ENCODE measurements around the gene SLIRP. TPM values are rescaled to one million over a fixed set of nuclear protein-coding genes. Genes with fewer than 3 reads are reported as not detected.

The SLIRP gene
- polyA plus RNA-seq, 1 of the 3 experiments (the other 2 are of a cell fraction): 306 TPM

DNA sequence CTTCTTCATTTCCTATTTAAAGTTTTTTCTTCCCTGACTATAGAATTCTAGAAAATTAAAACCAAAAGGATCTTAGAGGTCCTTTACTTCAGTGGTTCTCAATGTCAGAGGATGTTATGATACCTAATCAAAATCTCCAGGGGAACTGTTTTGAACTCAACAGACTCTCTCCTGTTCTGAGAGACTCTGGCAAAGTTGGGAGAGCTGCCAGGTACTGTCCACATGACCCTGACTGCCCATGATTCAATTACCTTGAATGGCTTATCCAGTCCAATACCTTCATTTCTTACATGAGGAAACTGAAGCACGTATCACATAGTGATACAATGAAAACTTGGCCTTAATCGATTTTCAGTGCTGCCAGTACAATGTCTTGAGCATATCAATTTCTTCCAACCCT, 16.6 kb upstream of the SLIRP start (continued):
- no peak for TF ChIP-seq NRF1 (IDR thresholded peaks at IDR 0.05; ENCODE audit: low read depth, low read length)

DNA sequence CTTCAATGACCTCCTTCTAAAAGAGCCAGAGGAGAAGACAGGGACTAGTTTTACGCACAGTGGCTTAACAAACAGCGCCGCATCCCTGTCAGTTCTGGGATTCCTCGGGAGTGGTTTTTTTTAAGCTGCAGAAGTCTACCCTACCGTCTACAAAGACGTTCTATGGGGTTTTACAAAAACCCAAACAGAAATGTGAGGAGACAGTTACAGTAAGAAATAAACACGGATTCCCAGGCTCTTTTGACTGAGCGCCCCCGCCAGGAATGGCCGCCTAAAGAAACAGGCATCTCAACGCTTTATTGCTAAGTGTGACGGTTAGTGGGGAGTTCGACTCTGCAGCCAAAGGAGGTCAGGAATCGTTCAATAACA, 564 bp upstream of the SLIRP start:
- H3K4me2 ChIP-seq: peak overlapping the region; percentile 95
- peak overlapping the region; percentile 86 to 96 for H3K4me3 ChIP-seq (ENCODE audit: low read depth in 2 of 2, low read length in 1 of 2)
- no peaks in the 10 kb centered on the region for H3K9me2 ChIP-seq
- H3F3A ChIP-seq (replicated peaks; ENCODE audit: insufficient read depth): peaks cover 8% of the 10 kb centered on the region
- H3K27ac ChIP-seq (ENCODE audit: low read depth in 2 of 2, low read length in 1 of 2): peak overlapping the region; percentile 58 to 62
- H3K4me1 ChIP-seq (ENCODE audit: control insufficient read depth in 1 of 2, insufficient read depth in 2 of 2, low read depth in 1 of 2, low read length in 1 of 2): peaks cover 17 to 19% of the 10 kb centered on the region in 2 experiments; a peak in 3 of 4 replicates
- H2AFZ ChIP-seq (ENCODE audit: low read depth): peak overlapping the region; percentile 97
- peak; percentile 49 for DNase-seq
- TF ChIP-seq RAD21 (IDR thresholded peaks at IDR 0.05; ENCODE audit: low read length): peak; percentile 41
- TF ChIP-seq, protein P1, sequence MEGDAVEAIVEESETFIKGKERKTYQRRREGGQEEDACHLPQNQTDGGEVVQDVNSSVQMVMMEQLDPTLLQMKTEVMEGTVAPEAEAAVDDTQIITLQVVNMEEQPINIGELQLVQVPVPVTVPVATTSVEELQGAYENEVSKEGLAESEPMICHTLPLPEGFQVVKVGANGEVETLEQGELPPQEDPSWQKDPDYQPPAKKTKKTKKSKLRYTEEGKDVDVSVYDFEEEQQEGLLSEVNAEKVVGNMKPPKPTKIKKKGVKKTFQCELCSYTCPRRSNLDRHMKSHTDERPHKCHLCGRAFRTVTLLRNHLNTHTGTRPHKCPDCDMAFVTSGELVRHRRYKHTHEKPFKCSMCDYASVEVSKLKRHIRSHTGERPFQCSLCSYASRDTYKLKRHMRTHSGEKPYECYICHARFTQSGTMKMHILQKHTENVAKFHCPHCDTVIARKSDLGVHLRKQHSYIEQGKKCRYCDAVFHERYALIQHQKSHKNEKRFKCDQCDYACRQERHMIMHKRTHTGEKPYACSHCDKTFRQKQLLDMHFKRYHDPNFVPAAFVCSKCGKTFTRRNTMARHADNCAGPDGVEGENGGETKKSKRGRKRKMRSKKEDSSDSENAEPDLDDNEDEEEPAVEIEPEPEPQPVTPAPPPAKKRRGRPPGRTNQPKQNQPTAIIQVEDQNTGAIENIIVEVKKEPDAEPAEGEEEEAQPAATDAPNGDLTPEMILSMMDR (IDR thresholded peaks at IDR 0.05): peak; percentile 57
- TF ChIP-seq, protein P2, sequence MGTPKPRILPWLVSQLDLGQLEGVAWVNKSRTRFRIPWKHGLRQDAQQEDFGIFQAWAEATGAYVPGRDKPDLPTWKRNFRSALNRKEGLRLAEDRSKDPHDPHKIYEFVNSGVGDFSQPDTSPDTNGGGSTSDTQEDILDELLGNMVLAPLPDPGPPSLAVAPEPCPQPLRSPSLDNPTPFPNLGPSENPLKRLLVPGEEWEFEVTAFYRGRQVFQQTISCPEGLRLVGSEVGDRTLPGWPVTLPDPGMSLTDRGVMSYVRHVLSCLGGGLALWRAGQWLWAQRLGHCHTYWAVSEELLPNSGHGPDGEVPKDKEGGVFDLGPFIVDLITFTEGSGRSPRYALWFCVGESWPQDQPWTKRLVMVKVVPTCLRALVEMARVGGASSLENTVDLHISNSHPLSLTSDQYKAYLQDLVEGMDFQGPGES (IDR thresholded peaks at IDR 0.05; ENCODE audit: low read depth, low read length): no peak
- TF ChIP-seq MEF2A (IDR thresholded peaks at IDR 0.05; ENCODE audit: borderline replicate concordance, low read depth): no peak
- TF ChIP-seq JUND (IDR thresholded peaks at IDR 0.05): no peak
- H3K9me3 ChIP-seq: no peaks in the 10 kb centered on the region
- peaks cover 94% of the 10 kb centered on the region for H3K79me2 ChIP-seq (ENCODE audit: insufficient read depth)
- peak overlapping the region; percentile 78 for H3K9ac ChIP-seq
- H3K36me3 ChIP-seq (replicated peaks in 1 of 2; ENCODE audit: control insufficient read depth in 1 of 2, insufficient read depth in 2 of 2, low read length in 1 of 2): peaks cover 28 to 30% of the 10 kb centered on the region in 2 experiments
- whole genome bisulfite sequencing (ENCODE audit: low lambda C conversion rate): under 1% methylated on average over 14 of the region's 14 CpGs
- no peaks in the 10 kb centered on the region for H3K27me3 ChIP-seq (ENCODE audit: insufficient read depth)
- POLR2A ChIA-PET: interaction anchor here (1.4 kb wide), 1 partner anchor 93 kb away, joined by 3 read pairs; the partner anchor contains the start of gene ADCK1
- peaks cover 13% of the 10 kb centered on the region; the same call in 1 of the 2 replicates for H4K20me1 ChIP-seq (ENCODE audit: insufficient read depth)
- CTCF ChIA-PET: interaction anchor here (1.6 to 3.2 kb wide), 3 partner anchors 10 to 248 kb away, joined by 8 to 10 read pairs (median 9); no protein-coding TSS in a partner anchor

DNA sequence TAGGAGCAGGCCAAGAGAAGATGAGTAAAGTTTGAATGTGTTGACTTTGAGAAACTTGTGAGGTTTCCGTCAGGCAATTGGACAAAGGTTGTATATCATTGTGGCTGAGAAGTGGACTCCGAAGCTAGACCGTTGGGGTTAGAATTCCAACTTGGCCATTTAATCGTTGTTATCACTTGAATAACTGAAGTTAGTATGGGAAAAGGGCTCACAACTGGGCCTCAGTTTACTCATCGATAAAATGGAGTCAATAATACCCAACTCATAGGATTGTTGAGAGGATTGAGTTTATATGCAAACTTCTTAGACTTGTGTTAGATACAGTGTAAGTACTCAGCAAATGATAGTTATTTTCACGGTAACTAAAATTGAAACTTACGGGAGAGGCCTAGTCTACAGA, 846 bp downstream of the SLIRP start:
- CTCF ChIA-PET: interaction anchor here (0.6 to 3.2 kb wide), 5 partner anchors 10 to 249 kb away, joined by 3 to 10 read pairs (median 8); no protein-coding TSS in a partner anchor
- POLR2A ChIA-PET: interaction anchor here (0.8 to 1.4 kb wide), 2 partner anchors 91 to 332 kb away, joined by 3 read pairs; partner anchors contain the start of genes ADCK1 and TMED8
- no peak for TF ChIP-seq NFIC (IDR thresholded peaks at IDR 0.05; ENCODE audit: borderline replicate concordance)
- no peak for TF ChIP-seq GATA2 (CRISPR knock-in tag; IDR thresholded peaks at IDR 0.05)
- TF ChIP-seq FOSL2 (IDR thresholded peaks at IDR 0.05; ENCODE audit: borderline replicate concordance, low read depth): no peak
- TF ChIP-seq SMC3 (IDR thresholded peaks at IDR 0.05; ENCODE audit: low read depth, low read length): no peak
- no peak for TF ChIP-seq JUND (IDR thresholded peaks at IDR 0.05)
- TF ChIP-seq, protein P3, sequence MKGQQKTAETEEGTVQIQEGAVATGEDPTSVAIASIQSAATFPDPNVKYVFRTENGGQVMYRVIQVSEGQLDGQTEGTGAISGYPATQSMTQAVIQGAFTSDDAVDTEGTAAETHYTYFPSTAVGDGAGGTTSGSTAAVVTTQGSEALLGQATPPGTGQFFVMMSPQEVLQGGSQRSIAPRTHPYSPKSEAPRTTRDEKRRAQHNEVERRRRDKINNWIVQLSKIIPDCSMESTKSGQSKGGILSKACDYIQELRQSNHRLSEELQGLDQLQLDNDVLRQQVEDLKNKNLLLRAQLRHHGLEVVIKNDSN (IDR thresholded peaks at IDR 0.05; ENCODE audit: borderline replicate concordance, low read depth): no peak
- no peak for TF ChIP-seq FOXJ3 (CRISPR knock-in tag; IDR thresholded peaks at IDR 0.05)
- TF ChIP-seq POLR2AphosphoS5 (IDR thresholded peaks at IDR 0.05; ENCODE audit: low read depth, low read length): no peak
- TF ChIP-seq RXRA (IDR thresholded peaks at IDR 0.05; ENCODE audit: borderline replicate concordance, low read depth): no peak
- no peak for TF ChIP-seq MEF2A (IDR thresholded peaks at IDR 0.05; ENCODE audit: borderline replicate concordance, low read depth)
- TF ChIP-seq NRF1 (IDR thresholded peaks at IDR 0.05; ENCODE audit: low read depth, low read length): no peak
- no peak for TF ChIP-seq EP300 (IDR thresholded peaks at IDR 0.05; ENCODE audit: borderline replicate concordance in 1 of 2, low read depth in 1 of 2, low read length in 1 of 2)
- no peak for TF ChIP-seq RFX5 (IDR thresholded peaks at IDR 0.05; ENCODE audit: low read length)
- TF ChIP-seq GABPA (IDR thresholded peaks at IDR 0.05; ENCODE audit: low read depth): no peak
- TF ChIP-seq, protein P2 (IDR thresholded peaks at IDR 0.05; ENCODE audit: low read depth, low read length): no peak
- TF ChIP-seq, protein P4, sequence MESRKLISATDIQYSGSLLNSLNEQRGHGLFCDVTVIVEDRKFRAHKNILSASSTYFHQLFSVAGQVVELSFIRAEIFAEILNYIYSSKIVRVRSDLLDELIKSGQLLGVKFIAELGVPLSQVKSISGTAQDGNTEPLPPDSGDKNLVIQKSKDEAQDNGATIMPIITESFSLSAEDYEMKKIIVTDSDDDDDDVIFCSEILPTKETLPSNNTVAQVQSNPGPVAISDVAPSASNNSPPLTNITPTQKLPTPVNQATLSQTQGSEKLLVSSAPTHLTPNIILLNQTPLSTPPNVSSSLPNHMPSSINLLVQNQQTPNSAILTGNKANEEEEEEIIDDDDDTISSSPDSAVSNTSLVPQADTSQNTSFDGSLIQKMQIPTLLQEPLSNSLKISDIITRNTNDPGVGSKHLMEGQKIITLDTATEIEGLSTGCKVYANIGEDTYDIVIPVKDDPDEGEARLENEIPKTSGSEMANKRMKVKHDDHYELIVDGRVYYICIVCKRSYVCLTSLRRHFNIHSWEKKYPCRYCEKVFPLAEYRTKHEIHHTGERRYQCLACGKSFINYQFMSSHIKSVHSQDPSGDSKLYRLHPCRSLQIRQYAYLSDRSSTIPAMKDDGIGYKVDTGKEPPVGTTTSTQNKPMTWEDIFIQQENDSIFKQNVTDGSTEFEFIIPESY (IDR thresholded peaks at IDR 0.05; ENCODE audit: borderline replicate concordance, low read depth): no peak

More for the DNA sequence above, 846 bp downstream of the SLIRP start:
- Histone ChIP-seq H3K79me2 (ENCODE audit: insufficient read depth) (peaks cover 95% of the 10 kb centered on the region), H3K27ac (ENCODE audit: low read depth in 2 of 2, low read length in 1 of 2) (no peak overlapping the region; a peak in 2 of 4 replicates), H3K4me3 (ENCODE audit: low read depth in 2 of 2, low read length in 1 of 2) (peak overlapping the region; percentile 86 to 96), H3K36me3 (replicated peaks in 1 of 2; ENCODE audit: control insufficient read depth in 1 of 2, insufficient read depth in 2 of 2, low read length in 1 of 2) (peaks cover 36 to 38% of the 10 kb centered on the region in 2 experiments), H3K4me1 (ENCODE audit: control insufficient read depth in 1 of 2, insufficient read depth in 2 of 2, low read depth in 1 of 2, low read length in 1 of 2) (peaks cover 17 to 19% of the 10 kb centered on the region in 2 experiments; a peak in 3 of 4 replicates), H3K4me2 (peak overlapping the region; percentile 95), H2AFZ (ENCODE audit: low read depth) (no peak overlapping the region), H3K9ac (peak overlapping the region; percentile 78), H3F3A (replicated peaks; ENCODE audit: insufficient read depth) (peaks cover 11% of the 10 kb centered on the region), H3K9me2 (no peaks in the 10 kb centered on the region), H3K9me3 (no peaks in the 10 kb centered on the region), H4K20me1 (ENCODE audit: insufficient read depth) (peaks cover 13% of the 10 kb centered on the region; the same call in 1 of the 2 replicates), H3K27me3 (ENCODE audit: insufficient read depth) (no peaks in the 10 kb centered on the region)
- no peak for DNase-seq
- 3% methylated on average over 7 of the region's 7 CpGs for WGBS (ENCODE audit: low lambda C conversion rate)
